PC-9 (cell line): ENCODE data around the gene ADISSP. TPM values are rescaled to one million over a fixed set of nuclear protein-coding genes. Genes with fewer than 3 reads are reported as not detected.

Experiments
- BruUV-seq: library from RNA; stranded (reverse); fragments of 400-500 nt; replicated peaks from 2 replicates; lab custom pipeline; 2021; lab: Mats Ljungman, UMichigan
- CTCF ChIA-PET: fragments of 300-600 bp; sonication (Branson Sonifier 250); formaldehyde crosslinking; loops from one replicate; lab custom pipeline; 2022; ENCODE audit warnings: antibody characterized with exemption; lab: Charles Lee
- POLR2A ChIA-PET: fragments of 300-600 bp; sonication (Branson Sonifier 250); formaldehyde crosslinking; loops from one replicate; lab custom pipeline; 2022; ENCODE audit warnings: antibody characterized with exemption; ENCODE audit not compliant: unreplicated experiment; lab: Charles Lee
- DNase-seq, 2 experiments: peaks; one replicate each; pipeline versions ENCODE4 v3.0.0 to v3.0.0-alpha.2; 2015 to 2022; ENCODE audit warnings: mixed read lengths in 1 of 2
- H2AFZ ChIP-seq: fragments of 200-600 bp; sonication (generic); 2 replicates; pipeline ENCODE4 v1.8.1; 2017; ENCODE audit warnings: antibody characterized with exemption
- H3F3A ChIP-seq: fragments of 200-600 bp; sonication (generic); 2 replicates; pipeline ENCODE4 v1.8.1; 2017; ENCODE audit warnings: antibody characterized with exemption, mild to moderate bottlenecking, low read depth; ENCODE audit not compliant: insufficient read depth
- H3K27ac ChIP-seq: fragments of 200-600 bp; sonication (generic); 2 replicates; pipeline ENCODE4 v1.6.1; 2016; ENCODE audit warnings: mixed run types
- H3K27me3 ChIP-seq: fragments of 200-600 bp; sonication (generic); 2 replicates; pipeline ENCODE4 v1.6.1; 2016; ENCODE audit warnings: low read depth, mixed run types; ENCODE audit not compliant: insufficient read depth
- H3K36me3 ChIP-seq: fragments of 200-600 bp; sonication (generic); 2 replicates; pipeline ENCODE4 v1.6.1; 2016; ENCODE audit warnings: low read depth, mixed run types
- H3K4me1 ChIP-seq: fragments of 200-600 bp; sonication (generic); replicated peaks from 2 replicates; pipeline ENCODE4 v1.6.1; 2016; ENCODE audit warnings: mixed run types; ENCODE audit not compliant: insufficient read depth
- H3K4me2 ChIP-seq: fragments of 200-600 bp; sonication (generic); 2 replicates; pipeline ENCODE4 v1.6.1; 2017; ENCODE audit warnings: mixed run types
- H3K4me3 ChIP-seq: fragments of 200-600 bp; sonication (generic); 2 replicates; pipeline ENCODE4 v1.6.1; 2016; ENCODE audit warnings: mixed run types
- H3K79me2 ChIP-seq: fragments of 200-600 bp; sonication (generic); 2 replicates; pipeline ENCODE4 v1.6.1; 2017; ENCODE audit warnings: low read depth, mixed run types
- H3K9me2 ChIP-seq: fragments of 200-600 bp; sonication (generic); 2 replicates; pipeline ENCODE4 v1.8.1; 2017; ENCODE audit warnings: mild to moderate bottlenecking; ENCODE audit not compliant: insufficient read depth
- H3K9me3 ChIP-seq: fragments of 200-600 bp; sonication (generic); 2 replicates; pipeline ENCODE4 v1.8.1; 2016; ENCODE audit warnings: low read depth; ENCODE audit not compliant: insufficient read depth
- H4K20me1 ChIP-seq: fragments of 200-600 bp; sonication (generic); 2 replicates; pipeline ENCODE4 v1.8.1; 2017; ENCODE audit not compliant: insufficient read depth
- CTCF ChIP-seq: fragments of 200-600 bp; sonication (generic); conservative IDR thresholded peaks from 2 replicates; pipeline ENCODE4 v1.6.1; 2017; ENCODE audit warnings: mixed run types, antibody characterized with exemption, mild to moderate bottlenecking, moderate library complexity
- EZH2 ChIP-seq: fragments of 200-600 bp; sonication (generic); IDR thresholded peaks from 2 replicates; pipeline ENCODE4 v1.8.0; 2017; ENCODE audit warnings: antibody characterized with exemption, low read depth
- intact Hi-C: fragments of 100-400 bp; cut with micrococcal nuclease; formaldehyde crosslinking; loops from one replicate; pipeline ENCODE4 v1.10.0; 2022; ENCODE audit not compliant: unreplicated experiment
- total RNA-seq: library from RNA; stranded (reverse); gene quantifications from 2 replicates; pipeline ENCODE4 v1.2.3, GENCODE V29; 2021

The ADISSP gene
- total RNA-seq, 1 experiment from 2014 or later: 86.9 TPM

- no TSS peak for BruUV-seq
- H3K4me2 ChIP-seq: no peak overlapping the region
- POLR2A ChIA-PET: interaction anchor here (0.7 kb wide), 1 partner anchor 344 kb away, joined by 3 read pairs; no protein-coding TSS in a partner anchor
Measured at GRCh38 chr20:3814928-3815495, 47.5 kb upstream of the ADISSP start.

DNA sequence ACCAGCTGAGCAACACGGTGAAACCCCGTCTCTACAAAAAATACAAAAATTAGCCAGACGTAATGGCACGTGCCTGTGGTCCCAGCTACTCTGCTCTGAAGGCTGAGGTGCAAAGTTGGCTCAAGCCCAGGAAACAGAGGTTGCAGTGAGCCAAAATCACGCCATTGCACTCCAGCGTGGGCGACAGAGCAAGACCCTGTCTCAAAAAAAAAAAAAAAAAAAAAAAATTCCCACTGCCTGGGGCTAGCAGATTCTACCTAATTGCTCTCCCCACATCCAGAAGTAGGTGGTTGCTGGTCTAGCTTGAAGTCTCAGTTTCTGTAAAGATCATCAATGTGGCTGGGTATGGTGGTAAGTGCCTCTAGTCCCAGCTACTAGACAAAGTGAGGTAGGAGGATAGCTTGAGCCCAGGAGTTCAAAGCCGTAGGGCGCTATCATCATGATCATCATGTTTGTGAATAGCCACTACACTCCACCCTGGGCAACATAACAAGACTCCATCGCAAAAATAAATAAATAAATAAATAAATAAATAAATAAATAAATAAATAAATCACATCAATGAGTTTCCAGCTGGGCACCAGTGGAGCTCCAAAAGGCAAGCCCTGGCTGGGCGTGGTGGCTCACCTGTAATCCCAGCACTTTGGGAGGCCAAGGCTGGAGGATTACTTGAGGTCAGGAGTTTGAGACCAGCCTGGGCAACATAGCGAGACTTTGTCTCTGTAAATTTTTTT is 46.5 kb upstream of the ADISSP start:
- H3K4me2 ChIP-seq: no peak overlapping the region
- BruUV-seq: no TSS peak
- H3K9me2 ChIP-seq: no peaks in the 10 kb centered on the region
- H3K27me3 ChIP-seq: no peaks in the 10 kb centered on the region
- no peak overlapping the region for H2AFZ ChIP-seq
- 0 out of 2 replicates have a peak, but pooled peaks cover 7% of the 10 kb centered on the region for H3K79me2 ChIP-seq
- H3K36me3 ChIP-seq: no peaks in the 10 kb centered on the region
- no peaks in the 10 kb centered on the region for H4K20me1 ChIP-seq
- POLR2A ChIA-PET: no interaction called here
- H3K27ac ChIP-seq: no peak overlapping the region
- DNase-seq: no peak
- no peak for TF ChIP-seq CTCF
- TF ChIP-seq EZH2: no peak
- peaks cover 30% of the 10 kb centered on the region for H3F3A ChIP-seq
- H3K9me3 ChIP-seq: no peaks in the 10 kb centered on the region
- intact Hi-C loops: no loop called here
- CTCF ChIA-PET: interaction anchor here (0.6 kb wide), 1 partner anchor 27 kb away, joined by 9 read pairs; no protein-coding TSS in a partner anchor
- peaks cover 34% of the 10 kb centered on the region for H3K4me1 ChIP-seq
- H3K4me3 ChIP-seq: no peak overlapping the region

More at GRCh38 chr20:3814928-3815495, 47.5 kb upstream of the ADISSP start:
- no peak for TF ChIP-seq CTCF
- no peak for TF ChIP-seq EZH2
- Histone ChIP-seq H3K4me3 (no peak overlapping the region), H3K27me3 (no peaks in the 10 kb centered on the region), H2AFZ (no peak overlapping the region), H3K9me3 (no peaks in the 10 kb centered on the region), H3K36me3 (no peaks in the 10 kb centered on the region), H3K27ac (no peak overlapping the region), H4K20me1 (no peaks in the 10 kb centered on the region), H3F3A (peaks cover 30% of the 10 kb centered on the region), H3K9me2 (no peaks in the 10 kb centered on the region), H3K79me2 (0 out of 2 replicates have a peak, but pooled peaks cover 5% of the 10 kb centered on the region), H3K4me1 (peaks cover 32% of the 10 kb centered on the region)
- intact Hi-C loops: no loop called here
- no peak for DNase-seq
- CTCF ChIA-PET: interaction anchor here (0.6 kb wide), 1 partner anchor 28 kb away, joined by 9 read pairs; no protein-coding TSS in a partner anchor

DNA sequence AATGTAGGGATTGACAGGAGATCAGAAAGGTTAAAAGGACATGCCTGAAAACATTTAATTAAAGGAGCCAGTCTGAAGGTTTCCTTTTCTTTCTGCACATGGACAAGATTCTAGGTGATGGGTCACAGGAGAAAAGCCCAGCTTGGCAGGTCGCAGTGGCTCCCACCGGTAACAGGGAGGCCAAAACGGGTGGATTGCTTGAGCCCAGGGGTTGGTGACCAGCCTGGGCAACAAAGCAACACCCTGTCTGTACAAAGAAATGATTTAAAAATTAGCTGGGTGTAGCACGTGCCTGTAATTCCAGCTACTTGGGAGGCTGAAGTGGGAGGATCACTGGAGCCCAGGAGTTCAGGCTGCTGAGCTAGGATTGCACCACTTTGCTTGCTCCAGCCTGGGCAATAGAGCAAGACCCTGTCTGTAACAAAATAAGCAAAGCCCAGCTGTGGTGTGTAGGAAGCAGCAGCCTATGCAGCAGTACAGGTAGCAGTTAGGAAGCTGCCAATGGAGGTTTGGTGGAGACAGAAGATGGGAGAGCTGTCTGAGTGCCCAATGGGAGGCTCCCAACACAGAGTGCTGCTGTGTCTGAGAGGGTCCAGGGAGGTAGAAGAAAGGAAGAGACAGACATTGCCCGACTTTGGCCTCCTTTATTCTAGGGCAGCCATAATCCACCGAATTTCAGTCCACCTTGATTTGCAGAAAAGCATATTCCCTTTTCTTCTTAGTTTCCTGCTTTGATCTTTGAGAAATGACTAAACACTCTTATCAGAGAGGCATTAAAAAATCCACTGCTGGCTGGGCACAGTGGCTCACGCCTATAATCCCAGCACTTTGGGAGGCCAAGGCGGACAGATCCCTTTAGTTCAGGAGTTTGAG is 45.7 kb upstream of the ADISSP start:
- intact Hi-C loops: no loop called here
- no peaks in the 10 kb centered on the region for H4K20me1 ChIP-seq
- no peaks in the 10 kb centered on the region for H3K36me3 ChIP-seq
- ChIA-PET CTCF (no interaction called here), POLR2A (no interaction called here)
- H3K79me2 ChIP-seq: 0 out of 2 replicates have a peak, but pooled peaks cover 7% of the 10 kb centered on the region
- DNase-seq: no peak
- H3K9me3 ChIP-seq: no peaks in the 10 kb centered on the region
- H3K27me3 ChIP-seq: no peaks in the 10 kb centered on the region
- no peak overlapping the region for H3K4me3 ChIP-seq
- TF ChIP-seq CTCF (no peak), EZH2 (no peak)
- peaks cover 38% of the 10 kb centered on the region for H3F3A ChIP-seq
- no peak overlapping the region for H3K4me2 ChIP-seq
- H3K27ac ChIP-seq: no peak overlapping the region
- no peak overlapping the region for H2AFZ ChIP-seq
- no peaks in the 10 kb centered on the region for H3K9me2 ChIP-seq
- H3K4me1 ChIP-seq: peaks cover 38% of the 10 kb centered on the region
- BruUV-seq: no TSS peak
